Heart left ventricle (tissue), 16 donors: ENCODE measurements around the gene VMP1. TPM values are rescaled to one million over a fixed set of nuclear protein-coding genes. Genes with fewer than 3 reads are reported as not detected.

ENCODE experiments used
- ATAC-seq, 4 donors: fragments of 200-7000 bp; cut with Tn5 transposase; one replicate each; pipeline ENCODE4 v1.9.1; 2020 to 2022; ENCODE audit warnings: moderate library complexity in 4 of 4, mild to moderate bottlenecking in 3 of 4, moderate number of reproducible peaks in 1 of 4
- DNase-seq, 5 donors: peaks; one replicate each; pipeline ENCODE4 v3.0.0-alpha.2; 2020
- H3K27ac ChIP-seq, 12 donors: fragments of 200-600 bp; sonication (generic) in 4 of 12; one replicate each; pipeline versions ENCODE4 v1.5.0 to v1.8.0; 2016 to 2022; ENCODE audit warnings: mild to moderate bottlenecking in 2 of 12
- H3K27me3 ChIP-seq, 9 donors: fragments of 200-600 bp; sonication (generic) in 2 of 9; one replicate each; pipeline versions ENCODE4 v1.5.1 to v1.8.0; 2016 to 2022; ENCODE audit warnings: mild to moderate bottlenecking in 3 of 9
- H3K36me3 ChIP-seq, 9 donors: fragments of 200-600 bp; sonication (generic) in 2 of 9; one replicate each; pipeline versions ENCODE4 v1.5.0 to v1.8.0; 2018 to 2022; ENCODE audit warnings: mild to moderate bottlenecking in 2 of 9
- H3K4me1 ChIP-seq, 12 donors: fragments of 200-600 bp; sonication (generic) in 4 of 12; one replicate each; pipeline versions ENCODE4 v1.5.0 to v1.8.0; 2016 to 2022; ENCODE audit warnings: mild to moderate bottlenecking in 3 of 12
- H3K4me3 ChIP-seq, 12 donors: fragments of 200-600 bp; sonication (generic) in 4 of 12; one replicate each; pipeline versions ENCODE4 v1.5.0 to v1.8.0; 2017 to 2022; ENCODE audit warnings: mild to moderate bottlenecking in 9 of 12, moderate library complexity in 4 of 12
- H3K9me3 ChIP-seq, 12 donors: fragments of 200-600 bp; sonication (generic) in 4 of 12; one replicate each; pipeline versions ENCODE4 v1.5.0 to v1.8.0; 2016 to 2022; ENCODE audit warnings: mild to moderate bottlenecking in 1 of 12
- CTCF ChIP-seq, 12 donors: fragments of 200-600 bp; sonication (generic) in 4 of 12; IDR thresholded peaks; one replicate each; pipeline versions ENCODE4 v1.5.0 to v1.8.0; 2018 to 2022; ENCODE audit warnings: antibody characterized with exemption in 12 of 12, mild to moderate bottlenecking in 5 of 12
- POLR2A ChIP-seq, 2 donors: fragments of 450-650 bp; IDR thresholded peaks; one replicate each; pipeline ENCODE4 v1.6.1; 2017; ENCODE audit warnings: antibody characterized with exemption in 2 of 2, mild to moderate bottlenecking in 2 of 2, moderate library complexity in 2 of 2
- WGBS, 4 donors: extraction: QIAGEN DNeasy Blood & Tissue Kit in 2 of 4; methylation state at CpG; one replicate each; pipeline versions ENCODE4 v1.1.5 to v1.1.7; 2013 to 2018; 5-methylcytosine and 5-hydroxymethylcytosine counted together
- intact Hi-C, 10 donors: fragments of 100-400 bp; cut with DNase I; formaldehyde crosslinking; loops; one replicate each; pipeline versions ENCODE4 v1.11.1 to v1.14.2; 2022
- polyA plus RNA-seq, 2 donors: library from polyadenylated mRNA; stranded (reverse); fragments of 200-250 nt; gene quantifications; one replicate each; pipeline ENCODE4 v1.2.3, GENCODE V29; 2013
- total RNA-seq, 9 donors: library from RNA; depleted of rRNA in 2 of 9; stranded (reverse); fragments of >200 nt in 2 of 9; fragmentation: NEBNext Ultra II Directional in 3 of 9; extraction: Animal tissue kit (Norgen Biotek cat#: 25700) in 3 of 9; gene quantifications; one replicate each; pipeline versions ENCODE4 v1.1.0 to v1.2.4, GENCODE V29; 2016 to 2023
- donor health status: ischemic (EF 13 %, LVEDD 7.1; RV severe dilation, severe dysfunction).
- donor health status: healthy with polysubstance abuse.
- donor health status: DM: no; HTN: yes; CAD: no.
- donor health status: DM: no; HTN: no; CAD: no.
- donor health status: ischemic (EF 25% LVEDD 6.9; RV normal size, moderate dysfunction).
- donor health status: ischemic (EF 25% LVEDD 5.7; RV mildly dilated, moderate dysfunction).
- donor health status: healthy.
- donor health status: DM: yes; HTN: yes; CAD: no.
- donor health status: ischemic (EF 35%, LVEDD 5.7; RV mildly dilated, moderate dysfunction).
- donor health status: nonischemic (EF 11% LVEDD 7.7; RV severe dilation, severe dysfunction).
- donor health status: DM: yes; HTN: yes; CAD: no.
- donor health status: PGD.
- donor health status: ischemic (EF 29% LVEDD 5.4; RV normal size, mild dysfunction).
- donor health status: nonischemic (EF 23%, LVEDD 6.1; RV moderate dilation, normal function).

VMP1 gene
- total and polyA plus RNA-seq, 11 donors, result 19.3 to 181 (median 50.1) TPM

GRCh38 chr17:59676716-59677115 is 30.7 kb upstream of the VMP1 start:
- peaks cover 2 to 100% (median 99%) of the 10 kb centered on the region in 9 donors for H3K36me3 ChIP-seq
- H3K4me1 ChIP-seq, result peaks cover 0 to 14% (median 0%) of the 10 kb centered on the region in 12 donors
- H3K9me3 ChIP-seq, result no peaks in the 10 kb centered on the region
- no peak overlapping the region for H3K4me3 ChIP-seq
- ATAC-seq (no peak), DNase-seq (no peak)
- intact Hi-C loops, result loop anchor here in 1 of 10 donors (5.0 kb wide), 1 partner anchor 74 kb away; no protein-coding TSS in a partner anchor
- TF ChIP-seq POLR2A (IDR thresholded peaks at IDR 0.05), result no peak
- no peak for TF ChIP-seq CTCF (IDR thresholded peaks at IDR 0.05)
- H3K27me3 ChIP-seq, result no peaks in the 10 kb centered on the region
- H3K27ac ChIP-seq, result no peak overlapping the region
- WGBS, 4 donors, result 84 to 89% (median 87%) methylated on average over 7 of the region's 7 CpGs

GRCh38 chr17:59678918-59679317 is 28.5 kb upstream of the VMP1 start:
- intact Hi-C loops, result loop anchor here in 1 of 10 donors (5.0 kb wide), 1 partner anchor 77 kb away; no protein-coding TSS in a partner anchor
- TF ChIP-seq POLR2A (IDR thresholded peaks at IDR 0.05) (no peak), CTCF (IDR thresholded peaks at IDR 0.05) (no peak)
- Histone ChIP-seq H3K27me3 (no peaks in the 10 kb centered on the region), H3K9me3 (no peaks in the 10 kb centered on the region), H3K4me3 (no peak overlapping the region), H3K27ac (no peak overlapping the region), H3K4me1 (peaks cover 0 to 14% (median 0%) of the 10 kb centered on the region in 12 donors), H3K36me3 (peaks cover 2 to 100% (median 100%) of the 10 kb centered on the region in 9 donors)
- ATAC-seq (no peak), DNase-seq (no peak)
- WGBS, 4 donors, result 47 to 93% (median 59%) methylated on average over 2 of the region's 2 CpGs

GRCh38 chr17:59680314-59680713 is 27.1 kb upstream of the VMP1 start:
- TF ChIP-seq POLR2A (IDR thresholded peaks at IDR 0.05), result no peak
- no peak for TF ChIP-seq CTCF (IDR thresholded peaks at IDR 0.05)
- no peaks in the 10 kb centered on the region for H3K9me3 ChIP-seq
- H3K4me3 ChIP-seq, result no peak overlapping the region
- H3K27ac ChIP-seq, result no peak overlapping the region
- intact Hi-C loops, result loop anchor here in 2 of 10 donors (10.0 kb wide), 2 partner anchors 64 to 374 kb away; no protein-coding TSS in a partner anchor
- DNase-seq (no peak), ATAC-seq (no peak)
- peaks cover 0 to 5% (median 0%) of the 10 kb centered on the region in 12 donors for H3K4me1 ChIP-seq
- WGBS, 4 donors, result 72 to 79% (median 74%) methylated on average over 4 of the region's 4 CpGs
- no peaks in the 10 kb centered on the region for H3K27me3 ChIP-seq
- H3K36me3 ChIP-seq, result peaks cover 0 to 100% (median 100%) of the 10 kb centered on the region in 9 donors

- Histone ChIP-seq H3K9me3 (no peaks in the 10 kb centered on the region), H3K4me1 (peaks cover 0 to 5% (median 0%) of the 10 kb centered on the region in 12 donors), H3K27me3 (no peaks in the 10 kb centered on the region), H3K4me3 (no peak overlapping the region), H3K27ac (no peak overlapping the region), H3K36me3 (peaks cover 0 to 100% (median 99%) of the 10 kb centered on the region in 9 donors)
- intact Hi-C loops, result loop anchor here in 2 of 10 donors (10.0 kb wide), 2 partner anchors 62 to 372 kb away; no protein-coding TSS in a partner anchor
- no peak for ATAC-seq
- TF ChIP-seq POLR2A (IDR thresholded peaks at IDR 0.05) (no peak), CTCF (IDR thresholded peaks at IDR 0.05) (no peak)
- no peak for DNase-seq
Observed at GRCh38 chr17:59683283-59683682, 24.2 kb upstream of the VMP1 start.
